Neural progenitor cell (in vitro differentiated cells): Measurements from ENCODE around the gene CYFIP2. TPM values are rescaled to one million over a fixed set of nuclear protein-coding genes. Genes with fewer than 3 reads are reported as not detected.

Experiments
- DNase-seq: peaks from one replicate; pipeline ENCODE4 v3.0.0-alpha.2; 2016; ENCODE audit warnings: low spot score
- H2AFZ ChIP-seq: fragments of 200-600 bp; sonication (generic); replicated peaks from 2 replicates; pipeline ENCODE4 v1.6.1; 2016; ENCODE audit warnings: antibody characterized with exemption
- H3F3A ChIP-seq: fragments of 200-600 bp; sonication (generic); 2 replicates; pipeline ENCODE4 v1.6.1; 2016; ENCODE audit warnings: antibody characterized with exemption, low read depth
- H3K27ac ChIP-seq: fragments of 200-600 bp; sonication (generic); 2 replicates; pipeline ENCODE4 v1.5.1; 2016; ENCODE audit warnings: mild to moderate bottlenecking
- H3K27me3 ChIP-seq: fragments of 200-600 bp; sonication (generic); 2 replicates; pipeline ENCODE4 v1.6.1; 2016; ENCODE audit warnings: mild to moderate bottlenecking, moderate library complexity
- H3K36me3 ChIP-seq: fragments of 200-600 bp; sonication (generic); 2 replicates; pipeline ENCODE4 v1.5.1; 2016
- H3K4me1 ChIP-seq: fragments of 200-600 bp; sonication (generic); 2 replicates; pipeline ENCODE4 v1.6.1; 2016; ENCODE audit warnings: mixed run types
- H3K4me2 ChIP-seq: fragments of 200-600 bp; sonication (generic); 2 replicates; pipeline ENCODE4 v1.6.1; 2016
- H3K4me3 ChIP-seq: fragments of 200-600 bp; sonication (generic); 2 replicates; pipeline ENCODE4 v1.5.1; 2016
- H3K79me2 ChIP-seq: fragments of 200-600 bp; sonication (generic); 2 replicates; pipeline ENCODE4 v1.6.1; 2016; ENCODE audit warnings: low read depth
- H3K9ac ChIP-seq: fragments of 200-600 bp; sonication (generic); 2 replicates; pipeline ENCODE4 v1.6.1; 2016
- H3K9me3 ChIP-seq: fragments of 200-600 bp; sonication (generic); 2 replicates; pipeline ENCODE4 v1.5.1; 2016; ENCODE audit warnings: low read depth
- H4K20me1 ChIP-seq: fragments of 200-600 bp; sonication (generic); 2 replicates; pipeline ENCODE4 v1.6.1; 2016; ENCODE audit warnings: low read depth
- H3K27ac Mint-ChIP-seq: 3 replicates; pipeline ENCODE4 v1.8.0; 2021; ENCODE audit warnings: mixed read lengths
- H3K27me3 Mint-ChIP-seq: 2 replicates; pipeline ENCODE4 v1.8.0; 2022; ENCODE audit warnings: low read depth, mild to moderate bottlenecking, inconsistent platforms, moderate library complexity, mixed read lengths; ENCODE audit not compliant: insufficient read depth
- H3K36me3 Mint-ChIP-seq: 3 replicates; pipeline ENCODE4 v1.8.0; 2021; ENCODE audit warnings: mixed read lengths
- H3K4me1 Mint-ChIP-seq: 3 replicates; pipeline ENCODE4 v1.8.0; 2021; ENCODE audit warnings: mixed read lengths
- H3K4me3 Mint-ChIP-seq: 3 replicates; pipeline ENCODE4 v1.8.0; 2021; ENCODE audit warnings: mild to moderate bottlenecking, moderate library complexity, mixed read lengths
- H3K9me3 Mint-ChIP-seq: 3 replicates; pipeline ENCODE4 v1.8.0; 2020; ENCODE audit warnings: mixed read lengths
- EZH2 ChIP-seq: fragments of 200-600 bp; sonication (generic); IDR thresholded peaks from 2 replicates; pipeline ENCODE4 v1.6.1; 2017; ENCODE audit warnings: antibody characterized with exemption, mild to moderate bottlenecking, moderate library complexity
- EZH2phosphoT487 ChIP-seq: fragments of 200-600 bp; sonication (generic); IDR thresholded peaks from 2 replicates; pipeline ENCODE4 v1.6.1; 2017; ENCODE audit warnings: antibody characterized with exemption
- total RNA-seq: library from RNA; depleted of rRNA; stranded (reverse); fragments of >200 nt; gene quantifications from 2 replicates; pipeline ENCODE4 v1.2.3, GENCODE V29; 2015; ENCODE audit warnings: low replicate concordance
- TF ChIP-seq, protein P1 (sequence below): fragments of 200-600 bp; sonication (generic); IDR thresholded peaks from 2 replicates; pipeline ENCODE4 v1.5.1; 2017; ENCODE audit warnings: antibody characterized with exemption, mild to moderate bottlenecking

Gene CYFIP2
- total RNA-seq, 1 donor from 2014 or later = 70.2 TPM

DNA sequence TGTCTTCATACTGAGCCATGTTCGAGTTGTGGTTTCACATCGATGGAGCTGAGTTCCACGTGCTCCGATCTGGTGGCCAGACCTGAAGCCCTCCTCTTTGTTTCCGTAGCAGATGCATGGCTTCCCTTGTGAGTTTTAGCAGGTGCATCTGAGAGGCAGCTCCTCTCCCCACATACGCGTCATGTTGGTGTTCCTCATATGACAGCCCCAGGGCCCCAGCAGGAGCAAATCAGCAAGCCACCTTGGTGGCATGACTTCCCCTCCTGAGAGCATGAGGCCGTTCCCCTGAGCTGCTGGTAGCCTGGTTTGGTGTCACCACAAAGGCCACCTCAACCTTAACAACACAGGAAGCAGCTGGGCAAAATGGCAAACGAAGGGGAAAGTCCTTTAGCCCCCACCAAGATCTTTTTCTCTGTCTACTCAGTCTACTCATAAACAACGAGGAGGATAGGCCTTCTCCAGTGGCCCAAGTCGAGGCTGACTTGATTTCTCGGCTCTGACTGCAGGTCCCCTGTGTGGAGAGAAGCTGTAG is 5.9 kb downstream of the CYFIP2 start:
- Histone ChIP-seq H3K79me2 (peaks cover 98% of the 10 kb centered on the region), H3K36me3 (no peaks in the 10 kb centered on the region), H3K4me1 (peaks cover 26% of the 10 kb centered on the region), H2AFZ (no peak overlapping the region), H3K27me3 (no peaks in the 10 kb centered on the region), H3K27ac (no peak overlapping the region), H4K20me1 (peaks cover 49% of the 10 kb centered on the region), H3F3A (no peaks in the 10 kb centered on the region), H3K9ac (no peak overlapping the region), H3K9me3 (no peaks in the 10 kb centered on the region), H3K4me2 (no peak overlapping the region), H3K4me3 (no peak overlapping the region)
- Mint-ChIP-seq H3K27me3 (no peaks in the 10 kb centered on the region), H3K4me3 (no peak overlapping the region), H3K36me3 (no peaks in the 10 kb centered on the region), H3K9me3 (no peaks in the 10 kb centered on the region), H3K27ac (no peak overlapping the region), H3K4me1 (peaks cover 17% of the 10 kb centered on the region)
- TF ChIP-seq, protein P1, sequence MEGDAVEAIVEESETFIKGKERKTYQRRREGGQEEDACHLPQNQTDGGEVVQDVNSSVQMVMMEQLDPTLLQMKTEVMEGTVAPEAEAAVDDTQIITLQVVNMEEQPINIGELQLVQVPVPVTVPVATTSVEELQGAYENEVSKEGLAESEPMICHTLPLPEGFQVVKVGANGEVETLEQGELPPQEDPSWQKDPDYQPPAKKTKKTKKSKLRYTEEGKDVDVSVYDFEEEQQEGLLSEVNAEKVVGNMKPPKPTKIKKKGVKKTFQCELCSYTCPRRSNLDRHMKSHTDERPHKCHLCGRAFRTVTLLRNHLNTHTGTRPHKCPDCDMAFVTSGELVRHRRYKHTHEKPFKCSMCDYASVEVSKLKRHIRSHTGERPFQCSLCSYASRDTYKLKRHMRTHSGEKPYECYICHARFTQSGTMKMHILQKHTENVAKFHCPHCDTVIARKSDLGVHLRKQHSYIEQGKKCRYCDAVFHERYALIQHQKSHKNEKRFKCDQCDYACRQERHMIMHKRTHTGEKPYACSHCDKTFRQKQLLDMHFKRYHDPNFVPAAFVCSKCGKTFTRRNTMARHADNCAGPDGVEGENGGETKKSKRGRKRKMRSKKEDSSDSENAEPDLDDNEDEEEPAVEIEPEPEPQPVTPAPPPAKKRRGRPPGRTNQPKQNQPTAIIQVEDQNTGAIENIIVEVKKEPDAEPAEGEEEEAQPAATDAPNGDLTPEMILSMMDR = no peak
- TF ChIP-seq EZH2 (no peak), EZH2phosphoT487 (no peak)
- no peak for DNase-seq

DNA sequence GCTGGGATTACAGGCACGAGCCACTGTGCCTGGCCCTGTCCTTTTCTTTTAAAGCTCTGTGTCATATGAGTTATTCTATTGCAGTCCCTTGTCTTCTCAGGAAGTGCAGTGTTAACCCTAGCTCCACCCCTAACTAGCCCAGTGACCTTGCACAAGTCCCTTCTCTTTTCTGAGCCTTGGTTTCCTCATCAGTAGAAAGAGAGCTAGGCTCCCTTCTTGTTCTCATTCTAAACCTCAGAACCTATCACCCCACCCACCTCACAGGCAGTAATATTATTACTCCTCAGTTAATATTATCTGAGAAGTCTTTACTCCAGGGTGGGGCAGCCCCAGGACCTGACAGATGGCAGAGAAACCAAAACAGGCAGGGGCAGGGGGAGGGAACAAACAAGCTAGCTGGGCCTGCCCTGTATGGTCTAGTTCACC is 7.2 kb downstream of the CYFIP2 start:
- H3K36me3 ChIP-seq = no peaks in the 10 kb centered on the region
- no peaks in the 10 kb centered on the region for H3K9me3 ChIP-seq
- no peak overlapping the region for H3K27ac Mint-ChIP-seq
- no peaks in the 10 kb centered on the region for H3K27me3 ChIP-seq
- H3K4me3 Mint-ChIP-seq = no peak overlapping the region
- no peak overlapping the region for H3K9ac ChIP-seq
- no peak for DNase-seq
- no peaks in the 10 kb centered on the region for H3F3A ChIP-seq
- H2AFZ ChIP-seq = no peak overlapping the region
- TF ChIP-seq EZH2phosphoT487 = no peak
- TF ChIP-seq EZH2 = no peak
- TF ChIP-seq, protein P1 = no peak
- no peak overlapping the region for H3K27ac ChIP-seq
- H3K9me3 Mint-ChIP-seq = no peaks in the 10 kb centered on the region
- no peak overlapping the region for H3K4me2 ChIP-seq
- no peak overlapping the region for H3K4me3 ChIP-seq
- H3K27me3 Mint-ChIP-seq = no peaks in the 10 kb centered on the region
- H4K20me1 ChIP-seq = peaks cover 43% of the 10 kb centered on the region
- peaks cover 90% of the 10 kb centered on the region for H3K79me2 ChIP-seq
- no peaks in the 10 kb centered on the region for H3K36me3 Mint-ChIP-seq
- H3K4me1 Mint-ChIP-seq = peaks cover 6% of the 10 kb centered on the region
- peaks cover 13% of the 10 kb centered on the region for H3K4me1 ChIP-seq

DNA sequence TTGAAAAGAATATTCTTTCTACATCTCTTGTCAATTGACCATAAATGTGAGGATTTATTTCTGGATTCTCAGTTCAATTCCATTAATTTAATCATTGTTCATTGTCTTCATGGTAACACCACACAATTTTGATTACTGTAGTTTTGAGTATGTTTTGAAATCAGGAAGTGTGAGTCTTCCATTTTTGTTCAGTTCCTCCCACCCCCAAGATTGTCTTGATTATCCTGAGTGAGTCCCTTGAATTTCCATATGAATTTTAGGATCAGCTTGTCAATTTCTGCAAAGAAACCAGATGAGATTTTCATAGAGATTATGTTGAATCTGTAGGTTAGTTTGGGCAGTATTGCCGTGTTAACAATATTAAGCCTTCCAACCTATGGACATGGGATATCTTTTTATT is 9.5 kb downstream of the CYFIP2 start:
- Histone ChIP-seq H3K9ac (no peak overlapping the region), H3K36me3 (no peaks in the 10 kb centered on the region), H4K20me1 (peaks cover 27% of the 10 kb centered on the region), H3K4me1 (no peaks in the 10 kb centered on the region), H3K4me3 (no peak overlapping the region), H3K27me3 (no peaks in the 10 kb centered on the region), H3K79me2 (peaks cover 83% of the 10 kb centered on the region), H3K27ac (no peak overlapping the region), H2AFZ (no peak overlapping the region), H3K4me2 (no peak overlapping the region), H3K9me3 (no peaks in the 10 kb centered on the region), H3F3A (no peaks in the 10 kb centered on the region)
- no peaks in the 10 kb centered on the region for H3K4me1 Mint-ChIP-seq
- TF ChIP-seq EZH2phosphoT487 (no peak), EZH2 (no peak)
- TF ChIP-seq, protein P1 = no peak
- peaks cover 2% of the 10 kb centered on the region for H3K36me3 Mint-ChIP-seq
- no peaks in the 10 kb centered on the region for H3K27me3 Mint-ChIP-seq
- H3K4me3 Mint-ChIP-seq = no peak overlapping the region
- H3K27ac Mint-ChIP-seq = no peak overlapping the region
- no peak for DNase-seq
- H3K9me3 Mint-ChIP-seq = no peaks in the 10 kb centered on the region
